ENCODE results near the gene MARK1.

- TF ChIP-seq MAFK (IDR thresholded peaks at IDR 0.05; ENCODE audit: low read depth, low read length) (no peak), CTCF (conservative IDR thresholded peaks at IDR 0.05; ENCODE audit: low read depth, low read length) (no peak), USF2 (IDR thresholded peaks at IDR 0.05; ENCODE audit: low read depth, low read length) (no peak), POLR2A (IDR thresholded peaks at IDR 0.05; ENCODE audit: low read depth, low read length) (no peak), FOS (IDR thresholded peaks at IDR 0.05; ENCODE audit: low read depth, low read length) (no peak)
Measured at GRCh38 chr1:220516722-220517042, 11.3 kb upstream of the MARK1 start.
